TTC549 (cell line): Measurements from ENCODE around the gene CA6.
"Not testable (repeated sequence)": the region's sequence is repeated elsewhere in the genome, so short reads cannot be mapped to it uniquely, and the experiment has no call there.

Experiments
- FAIRE-seq: peaks from 2 replicates; lab custom pipeline; 2012; peaks lifted over from hg19 to GRCh38; lab: Jason Lieb, UNC

Gene CA6

DNA sequence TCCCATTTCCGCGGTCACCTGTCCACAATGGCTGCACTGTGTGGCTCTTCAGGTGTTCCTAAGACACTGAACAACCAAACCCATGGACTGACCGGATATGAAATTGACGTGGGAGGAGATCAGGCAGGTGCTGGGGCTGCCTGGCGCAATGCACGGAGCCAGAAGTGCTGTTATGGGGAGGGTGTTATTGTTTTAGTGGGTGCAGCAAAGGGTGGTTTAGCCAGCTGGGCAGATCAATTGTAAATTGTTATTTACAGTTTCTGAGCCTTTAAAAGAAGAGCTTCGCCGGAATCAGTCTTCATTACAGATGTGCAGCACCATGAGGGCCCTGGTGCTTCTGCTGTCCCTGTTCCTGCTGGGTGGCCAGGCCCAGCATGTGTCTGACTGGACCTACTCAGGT lies at the start of gene CA6:
Gene CA6 (plus strand): TSS at position 301 of the 400 bp plus-strand sequence. CDS start 19 bp downstream, at position 320.
- FAIRE-seq: no peak

- FAIRE-seq: not testable (repeated sequence)
Observed at GRCh38 chr1:8896775-8897174, 48.9 kb upstream of the CA6 start.

- FAIRE-seq: not testable (repeated sequence)
Observed at GRCh38 chr1:8897505-8897904, 48.2 kb upstream of the CA6 start.

- FAIRE-seq: not testable (repeated sequence)
Observed at GRCh38 chr1:8898418-8898817, 47.2 kb upstream of the CA6 start.

DNA sequence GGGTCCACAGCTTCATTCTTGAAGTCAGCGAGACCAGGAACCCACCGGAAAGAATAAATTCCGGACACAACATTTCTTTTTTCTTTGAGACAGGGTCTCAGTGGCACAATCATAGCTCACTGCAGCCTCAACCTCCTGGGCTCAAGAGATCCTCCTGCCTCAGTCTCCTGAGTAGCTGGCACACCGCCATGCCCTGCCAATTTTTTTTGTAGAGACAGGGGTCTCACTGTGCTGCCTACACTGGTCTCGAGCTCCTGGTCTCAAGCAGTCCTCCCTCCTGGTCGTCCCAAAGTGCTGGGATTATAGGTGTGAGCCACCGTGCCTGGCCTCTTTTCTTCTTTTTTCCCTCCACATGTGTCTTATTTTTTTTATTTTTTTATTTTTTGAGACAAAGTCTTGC lies 46.6 kb upstream of the CA6 start:
- FAIRE-seq: no peak

- not testable (repeated sequence) for FAIRE-seq
Observed at GRCh38 chr1:8900684-8901083, 45.0 kb upstream of the CA6 start.

DNA sequence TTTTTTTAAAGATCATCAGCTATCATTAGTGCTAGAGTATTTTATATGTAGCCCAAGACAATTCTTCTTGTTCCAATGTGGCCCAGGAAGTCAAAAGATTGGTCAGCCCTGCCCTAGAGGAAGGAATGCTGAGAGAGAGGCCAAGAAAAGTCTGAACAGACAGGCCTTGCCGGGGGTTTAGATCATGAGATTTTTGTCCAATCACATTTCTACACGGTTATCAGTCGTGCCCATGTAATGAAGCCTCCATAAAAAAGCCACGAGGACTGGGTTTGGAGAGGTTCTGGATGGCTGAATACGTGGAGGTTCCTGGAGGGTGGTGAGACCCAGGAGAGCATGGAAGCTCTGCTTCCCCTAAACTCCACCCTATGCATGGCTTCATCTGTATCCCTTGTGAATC lies 42.9 kb upstream of the CA6 start:
- FAIRE-seq: no peak

GRCh38 chr1:8903410-8903809 lies 42.3 kb upstream of the CA6 start:
- FAIRE-seq: no peak

DNA sequence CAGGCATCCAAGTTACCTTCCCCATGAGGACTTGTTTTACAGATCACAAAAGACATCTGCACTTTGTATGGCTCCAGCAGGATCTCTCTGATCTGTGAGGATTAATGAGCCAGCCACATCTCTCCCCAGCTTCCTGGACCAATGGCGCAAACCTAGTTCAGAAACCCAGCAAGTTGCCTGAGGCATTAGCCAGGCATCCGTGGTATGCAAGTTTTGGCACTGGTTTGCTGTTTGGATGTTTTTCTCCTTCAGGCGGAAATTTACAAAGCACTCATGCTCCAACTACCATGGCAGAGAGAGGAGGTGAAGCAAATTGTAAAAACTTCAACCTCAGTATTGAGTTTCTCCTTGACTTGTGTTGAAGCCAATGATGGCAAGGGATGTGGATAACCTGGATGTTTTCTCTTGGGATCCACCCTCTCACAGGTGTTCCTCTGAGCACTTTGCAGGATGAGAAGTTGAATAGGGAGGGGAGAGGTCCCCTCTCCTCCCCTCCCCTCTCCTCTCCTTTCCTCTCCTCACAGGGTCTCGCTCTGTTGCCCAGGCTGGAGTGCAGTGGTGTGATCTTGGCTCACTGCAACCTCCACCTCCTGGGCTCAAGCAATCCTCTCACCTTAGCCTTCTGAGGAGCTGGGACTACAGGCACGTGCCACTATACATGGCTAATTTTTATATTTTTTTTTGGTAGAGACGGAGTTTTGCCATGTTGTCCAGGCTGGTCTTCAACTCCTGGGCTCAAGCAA lies 41.6 kb upstream of the CA6 start:
- FAIRE-seq: no peak

DNA sequence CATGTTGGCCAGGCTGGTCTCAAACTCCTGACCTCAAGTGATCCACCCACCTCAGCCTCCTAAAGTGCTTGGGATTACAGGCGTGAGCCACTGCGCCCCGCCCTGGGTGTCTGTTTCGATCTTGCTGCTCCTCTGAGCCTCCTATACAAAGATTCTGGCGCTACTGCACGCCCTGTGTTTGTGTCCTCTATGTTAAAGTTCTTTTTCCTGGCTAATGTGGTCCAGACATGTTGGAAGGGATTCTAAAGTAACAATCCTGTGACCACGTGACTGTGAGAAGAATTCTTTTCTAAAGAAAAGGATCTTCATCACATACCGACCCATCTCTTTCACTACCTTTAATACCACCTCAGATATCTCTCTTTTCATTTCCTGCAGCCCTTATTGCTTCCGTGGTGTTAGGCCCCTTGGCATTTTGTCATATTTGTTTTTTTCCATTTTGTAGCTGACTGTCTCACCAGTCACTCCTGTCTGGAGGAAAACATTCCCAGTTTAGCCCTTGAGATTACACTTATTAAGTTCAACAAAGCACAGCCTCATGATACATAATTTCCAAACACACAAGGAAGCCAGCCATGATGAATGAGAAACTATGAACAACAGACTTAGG lies 40.0 kb upstream of the CA6 start:
- FAIRE-seq: no peak

- no peak for FAIRE-seq
Observed at GRCh38 chr1:8908388-8909151, 37.1 kb upstream of the CA6 start.

GRCh38 chr1:8910331-8910730 lies 35.3 kb upstream of the CA6 start:
- FAIRE-seq: no peak

GRCh38 chr1:8910914-8911313 lies 34.8 kb upstream of the CA6 start:
- FAIRE-seq: no peak

- no peak for FAIRE-seq
Observed at GRCh38 chr1:8911416-8912309, 34.0 kb upstream of the CA6 start.

- FAIRE-seq: no peak
Observed at GRCh38 chr1:8913457-8913856, 32.2 kb upstream of the CA6 start.

GRCh38 chr1:8914466-8914865 lies 31.2 kb upstream of the CA6 start:
- FAIRE-seq: no peak

GRCh38 chr1:8915446-8915845 lies 30.2 kb upstream of the CA6 start:
- no peak for FAIRE-seq

- FAIRE-seq: not testable (repeated sequence)
Observed at GRCh38 chr1:8917536-8917935, 28.1 kb upstream of the CA6 start.

DNA sequence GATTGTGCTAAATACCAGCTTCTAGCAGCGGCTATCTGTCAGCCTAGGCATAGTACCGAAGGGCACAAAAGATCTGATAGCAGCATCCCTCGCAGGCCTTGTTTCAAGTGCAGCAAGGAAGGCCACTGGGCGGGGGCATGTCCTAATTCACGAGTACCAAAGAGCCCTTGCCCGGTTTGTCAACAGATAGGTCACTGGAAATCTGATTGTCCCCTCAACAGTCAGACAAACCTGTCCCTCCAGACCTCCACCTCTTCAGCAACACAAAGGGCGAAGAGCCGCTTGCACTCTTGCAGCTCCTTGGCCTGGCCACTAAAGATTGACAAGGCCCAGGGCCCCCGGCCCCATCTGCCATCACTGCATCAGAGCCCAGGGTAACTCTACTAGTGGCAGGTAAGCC lies 22.7 kb upstream of the CA6 start:
- FAIRE-seq: no peak

DNA sequence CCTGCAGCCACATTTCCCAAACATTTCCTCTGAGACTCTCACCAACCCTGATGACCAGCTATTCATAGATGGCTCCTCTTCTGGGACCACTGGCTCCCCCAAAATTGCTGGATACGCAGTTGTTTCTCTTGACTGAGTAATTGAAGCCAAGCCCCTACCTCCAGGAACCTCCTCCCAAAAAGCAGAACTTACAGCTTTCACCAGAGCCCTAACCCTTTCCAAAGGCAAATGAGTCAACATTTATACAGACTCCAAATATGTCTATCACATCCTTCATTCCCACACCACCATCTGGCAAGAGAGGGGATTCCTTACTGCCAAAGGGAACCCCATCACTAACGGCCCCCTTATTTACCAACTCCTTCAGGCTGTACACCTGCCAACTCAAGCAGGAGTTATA lies 20.3 kb upstream of the CA6 start:
- FAIRE-seq: no peak

GRCh38 chr1:8925960-8926359 lies 19.7 kb upstream of the CA6 start:
- FAIRE-seq: no peak
